Keratinocyte (primary cell): ENCODE data around the gene ANKHD1. TPM values are rescaled to one million over a fixed set of nuclear protein-coding genes. Genes with fewer than 3 reads are reported as not detected.

Experiments used
- DNase-seq: peaks from one replicate; pipeline ENCODE4 v3.0.0-alpha.2; 2011; ENCODE audit warnings: low read depth, missing footprints, low spot score
- FAIRE-seq: peaks from 2 replicates; lab custom pipeline; 2011; peaks lifted over from hg19 to GRCh38; lab: Jason Lieb, UNC
- H2AFZ ChIP-seq: 2 replicates; pipeline ENCODE4 v1.6.0; 2012; ENCODE audit warnings: low read length, control low read depth, inconsistent platforms; ENCODE audit not compliant: control insufficient read depth
- H3K27ac ChIP-seq: 2 replicates; pipeline ENCODE4 v1.5.1; 2011; ENCODE audit warnings: low read length; ENCODE audit not compliant: control insufficient read depth, insufficient read depth
- H3K27me3 ChIP-seq: 3 replicates; pipeline ENCODE4 v1.6.0; 2011; ENCODE audit warnings: low read length; ENCODE audit not compliant: control insufficient read depth, insufficient read depth; ENCODE audit errors: extremely low read depth
- H3K36me3 ChIP-seq, 2 experiments: 2 replicates in 1 of 2; 3 replicates in 1 of 2; pipeline ENCODE4 v1.5.1; 2011; ENCODE audit warnings: low read length in 2 of 2, mild to moderate bottlenecking in 1 of 2; ENCODE audit not compliant: control insufficient read depth in 2 of 2, insufficient read depth in 2 of 2; ENCODE audit errors: extremely low read depth in 1 of 2
- H3K4me1 ChIP-seq: 3 replicates; pipeline ENCODE4 v1.5.1; 2011; ENCODE audit warnings: low read length; ENCODE audit not compliant: control insufficient read depth, insufficient read depth; ENCODE audit errors: extremely low read depth
- H3K4me2 ChIP-seq: 3 replicates; pipeline ENCODE4 v1.6.0; 2011; ENCODE audit warnings: low read depth, low read length; ENCODE audit not compliant: control insufficient read depth, insufficient read depth; ENCODE audit errors: extremely low read depth
- H3K4me3 ChIP-seq, 3 experiments: fragments of 200-600 bp in 1 of 3; sonication (generic) in 1 of 3; 2 replicates in 2 of 3; 3 replicates in 1 of 3; pipeline ENCODE4 v1.5.1; 2011 to 2016; ENCODE audit warnings: low read length in 3 of 3, mild to moderate bottlenecking in 3 of 3, control low read depth in 2 of 3, inconsistent platforms in 1 of 3, low read depth in 1 of 3, mixed read lengths in 1 of 3, mixed run types in 1 of 3, moderate library complexity in 1 of 3; ENCODE audit not compliant: control insufficient read depth in 2 of 3, insufficient read depth in 2 of 3; ENCODE audit errors: extremely low read depth in 1 of 3
- H3K79me2 ChIP-seq: 2 replicates; pipeline ENCODE4 v1.6.0; 2012; ENCODE audit warnings: low read length; ENCODE audit not compliant: control insufficient read depth, insufficient read depth
- H3K9ac ChIP-seq: 3 replicates; pipeline ENCODE4 v1.6.0; 2011; ENCODE audit warnings: low read length; ENCODE audit not compliant: control insufficient read depth, insufficient read depth; ENCODE audit errors: extremely low read depth
- H3K9me1 ChIP-seq: 3 replicates; pipeline ENCODE4 v1.6.0; 2011; ENCODE audit warnings: low read length; ENCODE audit not compliant: control insufficient read depth, insufficient read depth; ENCODE audit errors: extremely low read depth
- H3K9me3 ChIP-seq: 2 replicates; pipeline ENCODE4 v1.5.1; 2012; ENCODE audit warnings: low read depth, low read length; ENCODE audit not compliant: control insufficient read depth
- H4K20me1 ChIP-seq: 3 replicates; pipeline ENCODE4 v1.6.0; 2011; ENCODE audit warnings: low read length; ENCODE audit not compliant: control insufficient read depth, insufficient read depth; ENCODE audit errors: extremely low read depth
- CTCF ChIP-seq, 3 experiments: IDR thresholded peaks in 1 of 3; conservative IDR thresholded peaks in 1 of 3; optimal IDR thresholded peaks in 1 of 3; 2 replicates in 2 of 3; 3 replicates in 1 of 3; pipeline versions ENCODE3 to v1.5.1; 2011; ENCODE audit warnings: low read length in 3 of 3, mild to moderate bottlenecking in 3 of 3, moderate library complexity in 2 of 3, control low read depth in 1 of 3, inconsistent platforms in 1 of 3; ENCODE audit not compliant: insufficient read depth in 2 of 3; ENCODE audit errors: extremely low read depth in 1 of 3
- EZH2 ChIP-seq: IDR thresholded peaks from one replicate; pipeline ENCODE4 v1.6.1; 2012; ENCODE audit warnings: inconsistent platforms, mild to moderate bottlenecking, low read length, moderate library complexity
- dilution Hi-C: fragments of 300-500 bp; cut with MboI; formaldehyde crosslinking; loops from one replicate; pipeline ENCODE4 v1.7.0; 2020; ENCODE audit warnings: low sequenced_read_pairs; ENCODE audit not compliant: extremely low pct_ligation_motif_present
- polyA plus RNA-seq, 5 experiments: library from polyadenylated mRNA; depleted of rRNA in 3 of 5; stranded (reverse) in 3 of 5; stranded (forward) in 1 of 5; unstranded in 1 of 5; fragments of >200 nt; gene quantifications; 1 replicate in 1 of 5; 2 replicates in 3 of 5; 3 replicates in 1 of 5; pipeline versions ENCODE4 v1.2.1 to v1.2.3, GENCODE V29; 2011 to 2012; ENCODE audit warnings: missing spikeins in 2 of 5, low read depth in 1 of 5, low replicate concordance in 1 of 5

Gene ANKHD1
- polyA plus RNA-seq, 1 donor (not counting 4 experiments of a cell fraction or from before 2014, with no cell fraction given): 65.9 TPM

GRCh38 chr5:140509898-140510297 is 108.3 kb downstream of the ANKHD1 start:
- FAIRE-seq: no peak
- Histone ChIP-seq H2AFZ (no peak overlapping the region), H4K20me1 (no peaks in the 10 kb centered on the region), H3K79me2 (no peaks in the 10 kb centered on the region), H3K27me3 (no peaks in the 10 kb centered on the region), H3K4me1 (no peaks in the 10 kb centered on the region), H3K4me3 (no peak overlapping the region), H3K4me2 (no peak overlapping the region), H3K9ac (no peak overlapping the region), H3K36me3 (peaks cover 13 to 19% of the 10 kb centered on the region in 2 experiments), H3K9me1 (no peaks in the 10 kb centered on the region), H3K9me3 (no peaks in the 10 kb centered on the region), H3K27ac (no peak overlapping the region)
- DNase-seq: no peak
- dilution Hi-C loops: no loop called here
- TF ChIP-seq EZH2: no peak
- TF ChIP-seq CTCF (optimal IDR thresholded peaks at IDR 0.05 in 1 of 3, IDR thresholded peaks at IDR 0.05 in 1 of 3, conservative IDR thresholded peaks at IDR 0.05 in 1 of 3; ENCODE audit: extremely low read depth in 1 of 3, insufficient read depth in 2 of 3, low read length in 3 of 3): no peak

DNA sequence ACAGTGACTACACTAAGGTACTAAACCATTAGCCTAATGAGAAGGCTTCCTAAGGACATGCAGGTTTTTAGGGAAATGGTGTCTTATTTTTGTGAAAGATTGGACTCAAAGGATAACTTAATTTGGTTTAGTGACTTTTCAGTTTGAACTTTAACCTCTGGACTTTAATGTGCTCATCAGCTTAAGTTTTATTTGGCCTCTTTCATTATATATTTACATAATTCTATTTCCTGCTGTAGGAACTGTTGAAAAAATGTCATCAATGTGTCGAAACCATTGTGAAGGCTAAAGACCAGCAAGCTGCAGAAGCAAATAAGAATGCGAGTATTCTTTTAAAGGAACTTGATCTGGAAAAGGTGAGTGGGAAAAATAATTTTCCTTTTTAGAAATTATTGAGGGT is 111.5 kb downstream of the ANKHD1 start:
- no peak overlapping the region for H3K4me3 ChIP-seq
- H3K9ac ChIP-seq: no peak overlapping the region
- dilution Hi-C loops: no loop called here
- H3K27ac ChIP-seq: no peak overlapping the region
- no peaks in the 10 kb centered on the region for H3K9me1 ChIP-seq
- no peaks in the 10 kb centered on the region for H4K20me1 ChIP-seq
- no peaks in the 10 kb centered on the region for H3K9me3 ChIP-seq
- no peaks in the 10 kb centered on the region for H3K79me2 ChIP-seq
- no peak for FAIRE-seq
- TF ChIP-seq CTCF (optimal IDR thresholded peaks at IDR 0.05 in 1 of 3, IDR thresholded peaks at IDR 0.05 in 1 of 3, conservative IDR thresholded peaks at IDR 0.05 in 1 of 3; ENCODE audit: extremely low read depth in 1 of 3, insufficient read depth in 2 of 3, low read length in 3 of 3): no peak
- H3K27me3 ChIP-seq: no peaks in the 10 kb centered on the region
- H3K4me1 ChIP-seq: no peaks in the 10 kb centered on the region
- H2AFZ ChIP-seq: no peak overlapping the region
- DNase-seq: no peak
- no peak overlapping the region for H3K4me2 ChIP-seq
- H3K36me3 ChIP-seq: peaks cover 10 to 11% of the 10 kb centered on the region in 2 experiments
